Stimulated activated effector memory CD8-positive, alpha-beta T cell treated with anti-CD3 and anti-CD28 coated beads, Interleukin-12 subunit alpha, Interleukin-12 subunit beta, amount 100 ng/mL, for 72 hours (primary cell): ENCODE results near the gene CAGE1.
"Not testable (repeated sequence)": the region's sequence is repeated elsewhere in the genome, so short reads cannot be mapped to it uniquely, and the experiment has no call there.

ENCODE experiments used
- ATAC-seq: fragments of 150-1000 bp; cut with Tn5 transposase; 2 replicates; pipeline ENCODE4 v1.10.0; 2021
- DNase-seq, 2 donors: peaks; one replicate each; pipeline ENCODE4 v3.0.0; 2021 to 2022; ENCODE audit warnings: low spot score in 2 of 2
- H3K27ac Mint-ChIP-seq: one replicate; pipeline ENCODE4 v1.8.0; 2022; ENCODE audit warnings: mild to moderate bottlenecking, mixed read lengths
- H3K36me3 Mint-ChIP-seq: one replicate; pipeline ENCODE4 v1.8.0; 2022; ENCODE audit warnings: mild to moderate bottlenecking, mixed read lengths
- H3K4me1 Mint-ChIP-seq: one replicate; pipeline ENCODE4 v1.8.0; 2022; ENCODE audit warnings: mixed read lengths
- H3K4me3 Mint-ChIP-seq: one replicate; pipeline ENCODE4 v1.8.0; 2022; ENCODE audit warnings: mild to moderate bottlenecking, mixed read lengths
- H3K9me3 Mint-ChIP-seq: one replicate; pipeline ENCODE4 v1.8.0; 2022; ENCODE audit warnings: mixed read lengths

The CAGE1 gene

DNA sequence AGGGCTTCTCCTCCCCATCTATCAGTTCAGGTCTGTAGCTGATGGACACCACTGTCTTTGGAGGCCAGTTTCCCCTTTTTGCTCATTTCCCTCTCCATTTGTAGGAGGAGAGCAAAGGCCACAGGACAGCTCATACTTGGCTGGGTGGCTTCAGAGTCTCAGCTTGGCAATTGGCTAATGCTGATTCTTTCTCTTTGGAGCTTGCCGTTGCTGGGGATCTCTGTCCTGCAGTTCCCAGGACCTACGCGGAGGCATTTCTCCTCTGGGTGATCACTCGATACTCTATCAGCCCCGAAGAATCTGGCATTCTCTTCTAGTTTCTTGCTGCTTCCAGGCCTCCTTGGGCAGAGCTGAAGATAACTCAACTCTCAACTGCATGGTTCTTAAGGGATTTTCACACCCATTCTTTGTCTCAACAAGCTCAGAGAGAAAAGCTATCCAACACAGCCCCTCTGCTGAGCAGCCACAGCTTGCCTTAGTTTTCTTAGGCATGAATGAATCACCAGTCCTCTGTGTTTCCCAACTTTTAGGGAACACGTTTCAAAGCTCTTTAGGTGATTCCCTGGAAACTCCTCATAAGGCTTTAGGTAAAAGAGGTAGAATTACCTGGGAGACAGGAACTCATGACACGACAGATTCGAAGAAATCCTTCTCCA is 57.3 kb downstream of the CAGE1 start:
- no peak for DNase-seq
- no peak overlapping the region for H3K4me3 Mint-ChIP-seq
- no peak for ATAC-seq
- no peaks in the 10 kb centered on the region for H3K9me3 Mint-ChIP-seq
- H3K36me3 Mint-ChIP-seq: no peaks in the 10 kb centered on the region
- no peak overlapping the region for H3K27ac Mint-ChIP-seq
- H3K4me1 Mint-ChIP-seq: peaks cover 6% of the 10 kb centered on the region

DNA sequence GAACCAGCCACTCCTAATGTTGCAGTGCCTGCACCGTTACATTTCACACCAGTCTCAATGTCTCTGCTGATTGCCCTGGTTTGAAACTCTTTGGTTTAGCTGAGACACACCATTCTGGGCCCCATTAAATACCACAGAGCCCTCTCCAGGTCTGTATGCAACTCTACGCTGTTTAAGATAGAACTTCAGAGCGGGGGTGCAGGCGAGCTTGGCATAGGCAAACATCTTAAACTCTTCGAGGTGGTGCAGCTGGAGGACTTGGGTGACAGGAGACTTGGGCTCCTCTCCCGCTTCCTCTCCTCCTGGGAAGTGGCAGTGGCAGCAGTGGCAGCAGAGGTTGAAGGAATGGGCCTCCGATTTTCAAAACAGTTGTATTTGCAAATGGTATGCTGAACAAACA is 58.1 kb downstream of the CAGE1 start:
- Mint-ChIP-seq H3K36me3 (no peaks in the 10 kb centered on the region), H3K4me1 (peaks cover 6% of the 10 kb centered on the region), H3K27ac (no peak overlapping the region), H3K9me3 (no peaks in the 10 kb centered on the region), H3K4me3 (no peak overlapping the region)
- ATAC-seq (no peak), DNase-seq (no peak)

DNA sequence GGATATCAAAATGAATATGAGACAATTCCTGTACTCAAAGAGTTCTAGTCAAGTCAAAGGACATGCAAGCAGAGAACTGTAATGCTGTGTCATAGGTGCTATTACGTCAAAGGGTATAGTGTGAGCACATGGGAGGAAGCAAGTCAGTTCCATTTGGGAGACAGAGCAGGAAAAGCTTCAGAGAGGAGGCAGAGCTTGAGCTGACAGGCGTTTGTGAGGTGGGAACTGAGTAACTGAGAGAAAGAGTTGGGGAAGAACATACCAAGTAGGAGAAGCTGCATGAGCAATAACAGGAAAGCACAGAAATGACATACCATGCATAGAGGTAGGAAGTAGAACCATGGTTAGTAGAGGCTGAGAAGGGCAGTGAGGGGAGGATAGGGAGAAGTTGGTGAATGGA is 61.3 kb downstream of the CAGE1 start:
- Mint-ChIP-seq H3K4me3 (no peak overlapping the region), H3K9me3 (peaks cover 3% of the 10 kb centered on the region), H3K4me1 (peaks cover 6% of the 10 kb centered on the region), H3K27ac (no peak overlapping the region), H3K36me3 (no peaks in the 10 kb centered on the region)
- ATAC-seq (peak; percentile 75), DNase-seq (no peak)

DNA sequence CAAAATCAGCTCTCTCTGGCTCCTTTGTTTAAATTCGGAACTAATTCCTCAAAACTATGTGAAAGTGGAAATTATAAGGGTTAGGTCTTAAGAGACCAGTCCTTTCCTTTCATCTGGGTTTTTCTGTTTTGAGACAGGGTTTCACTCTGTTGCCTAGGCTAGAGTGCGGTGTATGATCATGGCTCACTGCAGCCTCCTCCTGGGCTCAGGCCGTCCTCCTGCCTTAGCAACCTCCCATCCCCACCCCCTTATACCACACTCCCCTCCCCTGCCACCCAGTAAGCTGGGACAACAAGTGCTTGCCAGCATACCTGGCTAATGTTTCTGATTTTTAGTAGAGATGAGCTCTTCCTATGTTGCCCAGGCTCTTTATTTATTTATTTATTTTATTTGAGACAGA is 63.8 kb downstream of the CAGE1 start:
- peaks cover 6% of the 10 kb centered on the region for H3K4me1 Mint-ChIP-seq
- peaks cover 3% of the 10 kb centered on the region for H3K9me3 Mint-ChIP-seq
- ATAC-seq (no peak), DNase-seq (no peak)
- H3K27ac Mint-ChIP-seq: no peak overlapping the region
- H3K36me3 Mint-ChIP-seq: no peaks in the 10 kb centered on the region
- H3K4me3 Mint-ChIP-seq: no peak overlapping the region

DNA sequence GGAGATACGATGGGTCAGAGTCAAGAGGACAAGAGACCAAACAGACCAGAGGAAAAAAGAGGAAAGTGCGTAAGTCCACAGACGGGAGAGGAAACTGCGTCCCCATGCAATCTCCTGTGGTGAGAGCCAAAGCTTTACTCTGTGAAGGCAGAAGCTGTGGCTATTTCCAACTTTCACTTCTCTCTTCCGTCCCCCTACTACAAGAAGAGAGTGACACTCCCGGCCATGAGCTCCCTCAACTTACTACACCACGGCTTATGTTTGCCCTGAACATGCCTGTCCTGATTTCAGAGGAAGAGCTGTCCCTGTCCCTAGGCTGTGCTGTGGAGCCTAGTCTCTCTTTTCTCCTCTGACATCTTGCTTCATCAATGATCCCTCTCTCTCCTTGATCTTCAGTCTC is 65.0 kb downstream of the CAGE1 start:
- DNase-seq (no peak), ATAC-seq (no peak)
- peaks cover 3% of the 10 kb centered on the region for H3K9me3 Mint-ChIP-seq
- no peaks in the 10 kb centered on the region for H3K36me3 Mint-ChIP-seq
- peaks cover 6% of the 10 kb centered on the region for H3K4me1 Mint-ChIP-seq
- H3K4me3 Mint-ChIP-seq: no peak overlapping the region
- no peak overlapping the region for H3K27ac Mint-ChIP-seq

DNA sequence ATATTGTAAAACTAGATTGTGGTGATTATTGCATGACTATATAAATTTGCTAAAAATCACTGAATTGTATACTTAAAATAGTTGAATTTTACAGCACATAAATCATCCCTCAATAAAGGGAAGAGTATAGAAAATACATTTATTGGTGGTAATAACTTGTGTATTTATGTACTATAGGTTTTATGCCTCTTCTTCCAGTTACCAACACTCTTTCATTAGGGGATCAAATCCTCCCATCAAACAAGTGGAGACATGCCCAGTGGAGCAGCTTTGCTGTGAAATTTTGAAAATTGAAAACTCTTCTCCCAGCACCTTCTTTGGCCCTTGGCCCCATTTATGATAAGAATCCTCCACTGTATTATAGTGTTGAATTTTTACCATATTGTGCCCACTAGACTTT is 66.5 kb downstream of the CAGE1 start:
- H3K36me3 Mint-ChIP-seq: no peaks in the 10 kb centered on the region
- H3K27ac Mint-ChIP-seq: no peak overlapping the region
- H3K4me3 Mint-ChIP-seq: no peak overlapping the region
- H3K4me1 Mint-ChIP-seq: peaks cover 1% of the 10 kb centered on the region
- H3K9me3 Mint-ChIP-seq: peaks cover 3% of the 10 kb centered on the region
- DNase-seq: no peak
- no peak for ATAC-seq

DNA sequence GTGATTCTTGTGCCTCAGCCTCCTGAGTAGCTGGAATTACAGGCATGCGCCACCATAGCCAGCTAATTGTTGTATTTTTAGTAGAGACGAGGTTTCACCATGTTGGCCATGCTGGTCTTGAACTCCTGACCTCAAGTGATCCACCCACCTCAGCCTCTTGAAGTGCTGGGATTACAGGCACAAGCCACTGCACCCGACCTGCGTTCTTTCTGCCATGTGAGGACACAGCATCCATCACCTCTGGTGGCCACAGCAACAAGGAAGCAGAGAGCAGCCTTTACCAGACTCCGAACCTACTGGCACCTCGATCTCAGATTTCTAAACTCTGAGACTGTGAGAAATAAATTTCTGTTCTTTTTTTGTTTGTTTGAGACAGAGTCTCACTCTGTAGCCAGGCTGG is 67.7 kb downstream of the CAGE1 start:
- H3K9me3 Mint-ChIP-seq, H3K27ac Mint-ChIP-seq, H3K4me3 Mint-ChIP-seq, H3K4me1 Mint-ChIP-seq, DNase-seq, H3K36me3 Mint-ChIP-seq, ATAC-seq: not testable (repeated sequence)

DNA sequence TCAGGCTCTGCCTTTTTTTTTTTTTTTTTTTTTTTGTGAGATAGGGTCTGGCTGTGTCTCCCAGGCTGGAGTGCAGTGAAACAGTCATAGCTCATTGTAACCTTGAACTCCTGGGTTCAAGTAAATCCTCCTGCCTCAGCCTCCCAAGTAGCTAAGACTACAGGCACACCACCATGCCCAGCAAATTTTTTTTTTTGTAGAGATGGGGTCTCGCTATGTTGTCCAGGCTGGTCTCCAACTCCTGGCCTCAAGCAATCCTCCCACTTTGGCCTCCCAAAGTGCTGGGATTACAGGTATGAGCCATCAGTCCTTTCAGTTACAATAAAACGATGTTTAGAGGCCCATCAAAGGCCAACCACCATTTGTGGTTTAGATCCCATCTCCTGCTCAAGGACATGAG is 70.1 kb downstream of the CAGE1 start:
- H3K36me3 Mint-ChIP-seq, H3K9me3 Mint-ChIP-seq, H3K4me1 Mint-ChIP-seq, DNase-seq, ATAC-seq, H3K4me3 Mint-ChIP-seq, H3K27ac Mint-ChIP-seq: not testable (repeated sequence)

DNA sequence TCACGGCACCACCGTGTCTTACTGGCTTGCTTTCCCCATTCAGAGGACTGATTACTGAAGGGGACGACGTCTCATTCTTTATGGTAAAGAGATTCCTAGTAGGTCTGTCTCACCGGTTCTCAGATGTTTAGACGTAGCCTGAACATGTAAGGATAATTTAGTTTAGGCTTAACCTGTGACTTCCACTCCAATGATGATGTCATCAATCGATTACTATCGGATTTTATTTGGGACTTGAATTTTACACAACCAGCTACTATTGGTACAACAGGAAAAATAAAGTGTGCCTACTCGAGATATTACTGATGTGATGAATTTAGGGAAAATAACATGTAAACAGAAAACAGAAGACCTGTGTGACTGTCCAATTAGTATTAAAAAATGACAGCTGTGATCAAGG is 72.0 kb downstream of the CAGE1 start:
- no peak for ATAC-seq
- no peaks in the 10 kb centered on the region for H3K4me1 Mint-ChIP-seq
- H3K27ac Mint-ChIP-seq: no peak overlapping the region
- H3K4me3 Mint-ChIP-seq: no peak overlapping the region
- no peak for DNase-seq
- H3K36me3 Mint-ChIP-seq: peaks cover 13% of the 10 kb centered on the region
- no peaks in the 10 kb centered on the region for H3K9me3 Mint-ChIP-seq

DNA sequence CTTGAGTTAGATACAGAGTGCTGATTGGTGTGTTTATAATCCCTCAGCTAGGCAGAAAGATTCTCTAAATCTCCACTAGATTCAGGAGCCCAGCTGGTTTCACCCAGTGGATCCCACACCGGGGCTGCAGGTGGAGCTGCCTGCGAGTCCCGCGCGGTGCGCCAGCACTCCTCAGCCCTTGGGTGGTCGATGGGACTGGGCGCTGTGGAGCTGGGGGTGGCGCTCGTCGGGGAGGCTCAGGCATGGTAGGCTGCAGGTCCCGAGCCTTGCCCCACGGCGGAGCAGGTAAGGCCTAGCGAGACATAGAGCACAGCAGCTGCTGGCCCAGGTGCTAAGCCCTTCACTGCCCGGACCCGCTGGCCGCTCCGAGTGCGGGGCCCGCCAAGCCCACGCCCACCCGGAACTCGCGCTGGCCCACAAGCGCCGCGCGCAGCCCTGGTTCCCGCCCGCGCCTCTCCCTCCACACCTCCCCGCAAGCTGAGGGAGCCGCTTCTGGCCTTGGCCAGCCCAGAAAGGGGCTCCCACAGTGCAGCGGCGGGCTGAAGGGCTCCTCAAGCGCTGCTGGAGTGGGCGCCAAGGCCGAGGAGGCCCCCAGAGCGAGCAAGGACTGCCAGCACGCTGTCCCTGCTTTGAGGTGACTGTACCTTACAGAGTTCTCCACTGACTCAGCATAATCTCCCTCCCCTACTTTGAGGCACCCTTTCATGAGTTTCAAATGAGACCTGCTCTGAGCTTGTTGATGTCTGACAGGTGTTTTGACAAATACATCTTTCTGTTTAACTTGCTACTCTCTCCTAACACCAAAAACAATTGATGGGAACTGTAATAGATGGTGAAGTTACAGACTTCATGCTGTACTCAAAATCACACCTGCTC is 72.6 kb downstream of the CAGE1 start:
- no peak for ATAC-seq
- H3K9me3 Mint-ChIP-seq: no peaks in the 10 kb centered on the region
- no peak for DNase-seq
- no peak overlapping the region for H3K4me3 Mint-ChIP-seq
- H3K27ac Mint-ChIP-seq: no peak overlapping the region
- peaks cover 20% of the 10 kb centered on the region for H3K36me3 Mint-ChIP-seq
- H3K4me1 Mint-ChIP-seq: peaks cover 4% of the 10 kb centered on the region

DNA sequence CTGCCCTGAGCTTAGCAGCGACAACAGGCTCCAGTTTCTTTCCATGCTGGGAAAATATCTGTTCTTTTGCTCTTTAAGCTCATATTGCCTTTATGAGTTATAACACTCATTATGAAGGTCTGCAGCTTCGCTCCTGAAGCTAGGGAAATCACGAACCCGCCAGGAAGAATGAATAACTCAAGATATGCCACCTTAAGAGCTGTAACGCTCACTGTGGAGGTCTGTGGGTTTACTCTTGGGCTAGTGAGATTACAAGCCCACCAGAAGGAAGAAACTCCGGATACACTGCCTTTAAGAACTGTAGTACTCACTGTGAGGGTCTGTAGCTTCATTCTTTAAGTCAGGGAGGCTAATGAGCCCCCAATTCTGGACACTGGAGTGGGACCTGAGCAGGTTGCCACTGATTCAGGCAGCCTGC is 73.6 kb downstream of the CAGE1 start:
- H3K4me3 Mint-ChIP-seq: no peak overlapping the region
- H3K36me3 Mint-ChIP-seq: peaks cover 25% of the 10 kb centered on the region
- DNase-seq (no peak), ATAC-seq (no peak)
- H3K4me1 Mint-ChIP-seq: peaks cover 9% of the 10 kb centered on the region
- H3K9me3 Mint-ChIP-seq: no peaks in the 10 kb centered on the region
- H3K27ac Mint-ChIP-seq: no peak overlapping the region

DNA sequence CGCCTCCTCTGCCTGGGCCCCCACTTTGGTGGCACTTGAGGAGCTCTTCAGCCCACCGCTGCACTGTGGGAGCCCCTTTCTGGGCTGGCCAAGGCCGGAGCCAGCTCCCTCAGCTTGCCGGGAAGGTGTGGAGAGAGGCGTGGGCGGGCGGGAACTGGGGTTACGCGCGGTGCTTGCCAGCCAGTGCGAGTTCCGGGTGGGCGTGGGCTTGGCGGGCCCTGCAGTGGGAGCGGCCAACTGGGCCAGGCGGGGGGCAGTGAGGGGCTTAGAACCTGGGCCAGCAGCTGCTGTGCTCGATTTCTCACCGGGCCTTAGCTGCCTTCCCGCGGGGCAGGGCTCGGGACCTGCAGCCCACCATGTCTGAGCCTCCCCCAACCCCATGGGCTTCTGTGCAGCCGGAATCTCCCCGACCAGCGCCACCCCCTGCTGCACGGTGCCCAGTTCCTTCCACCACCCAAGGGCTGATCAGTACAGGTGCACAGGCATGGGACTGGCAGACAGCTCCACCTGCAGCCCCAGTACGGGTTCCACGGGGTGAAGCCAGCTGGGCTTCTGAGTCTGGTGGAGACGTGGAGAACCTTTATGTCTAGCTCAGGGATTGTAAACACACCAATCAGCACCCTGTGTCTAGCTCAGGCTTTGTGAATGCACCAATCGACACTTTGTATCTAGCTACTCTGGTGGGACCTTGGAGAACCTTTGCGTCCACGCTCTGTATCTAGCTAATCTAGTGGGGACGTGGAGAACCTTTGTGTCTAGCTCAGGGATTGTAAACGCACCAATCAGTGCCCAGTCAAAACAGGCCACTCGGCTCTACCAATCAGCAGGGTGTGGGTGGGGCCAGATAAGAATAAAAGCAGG is 74.2 kb downstream of the CAGE1 start:
- not testable (repeated sequence) for ATAC-seq, H3K4me1 Mint-ChIP-seq, H3K9me3 Mint-ChIP-seq, DNase-seq
- H3K27ac Mint-ChIP-seq: peak overlapping the region; percentile 23
- H3K36me3 Mint-ChIP-seq: peaks cover 32% of the 10 kb centered on the region
- peak overlapping the region; percentile 97 for H3K4me3 Mint-ChIP-seq

DNA sequence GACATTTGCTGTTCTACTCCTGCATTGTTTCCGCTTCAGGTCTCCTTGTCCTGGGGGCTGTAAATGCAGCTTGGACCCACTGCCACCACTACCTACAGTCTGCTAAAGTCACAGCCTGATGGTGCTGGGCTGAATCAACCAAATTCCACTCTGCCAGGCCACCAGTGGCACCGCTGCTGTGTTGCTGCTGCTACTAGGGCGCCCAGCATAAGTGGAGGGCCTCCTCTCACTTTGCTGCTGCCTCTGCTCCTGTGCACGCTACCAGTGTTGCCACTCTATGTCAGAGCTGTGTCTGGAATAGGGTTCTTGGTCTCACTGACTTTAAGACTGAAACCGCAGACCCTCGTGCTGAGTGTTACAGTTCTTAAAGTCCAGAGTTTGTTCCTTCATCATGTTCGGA is 75.1 kb downstream of the CAGE1 start:
- Mint-ChIP-seq H3K36me3 (peaks cover 41% of the 10 kb centered on the region), H3K27ac (peak overlapping the region; percentile 23)
- no peak for ATAC-seq

DNA sequence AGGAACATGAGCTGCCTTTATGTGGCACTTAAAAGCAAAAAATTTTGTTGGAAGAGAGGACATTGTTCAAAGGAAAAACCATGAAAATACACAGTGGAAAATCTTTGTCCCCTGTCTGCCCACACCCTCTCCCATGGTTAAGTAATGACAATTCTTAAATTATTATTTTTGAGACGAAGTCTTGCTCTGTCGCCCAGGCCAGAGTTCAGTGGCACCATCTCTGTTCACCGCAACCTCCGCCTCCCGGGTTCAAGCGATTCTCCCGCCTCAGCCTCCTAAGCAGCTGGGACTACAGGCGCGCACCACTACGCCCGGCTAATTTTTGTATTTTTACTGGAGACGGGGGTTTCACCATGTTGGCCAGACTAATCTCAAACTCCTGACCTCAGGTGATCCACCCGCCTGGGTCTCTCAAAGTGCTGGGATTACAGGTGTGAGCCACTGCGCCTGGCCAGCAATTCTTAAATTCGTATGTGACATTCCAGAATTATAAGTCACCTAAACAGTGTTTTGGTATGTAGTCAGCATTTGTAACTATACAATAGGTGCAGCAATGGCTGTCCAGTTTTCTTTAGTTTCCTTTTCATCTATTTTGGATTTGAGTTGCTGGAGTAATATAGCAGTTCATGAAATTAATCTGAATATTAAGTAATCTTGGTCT is 75.9 kb downstream of the CAGE1 start:
- peak overlapping the region; percentile 97 for H3K4me3 Mint-ChIP-seq

More for the DNA sequence above, 75.1 kb downstream of the CAGE1 start:
- Mint-ChIP-seq H3K9me3 (peaks cover 5% of the 10 kb centered on the region), H3K4me3 (peak overlapping the region; percentile 97), H3K4me1 (peaks cover 10% of the 10 kb centered on the region)
- DNase-seq: no peak

More for the DNA sequence above, 75.9 kb downstream of the CAGE1 start:
- Mint-ChIP-seq H3K4me1 (peaks cover 16% of the 10 kb centered on the region), H3K27ac (peak overlapping the region; percentile 98), H3K36me3 (peaks cover 48% of the 10 kb centered on the region), H3K9me3 (peaks cover 5% of the 10 kb centered on the region)
- ATAC-seq (no peak), DNase-seq (no peak)
